Fibroblast of mammary gland (primary cell): ENCODE measurements around the gene DENND2A.

Experiments used
- DNase-seq: peaks from one replicate; pipeline ENCODE4 v3.0.0-alpha.2; 2010; ENCODE audit warnings: low read depth
- H3K4me3 ChIP-seq: 2 replicates; pipeline ENCODE4 v1.5.1; 2011; ENCODE audit warnings: low read depth, mild to moderate bottlenecking, low read length, moderate library complexity; ENCODE audit not compliant: control insufficient read depth
- CTCF ChIP-seq: conservative IDR thresholded peaks from 2 replicates; pipeline ENCODE4 v1.5.1; 2011; ENCODE audit warnings: low read depth, low read length, inconsistent platforms; ENCODE audit not compliant: control insufficient read depth, insufficient read depth

Gene DENND2A

GRCh38 chr7:140684066-140684950, 43.7 kb upstream of the DENND2A start:
- DNase-seq = no peak
- no peak for TF ChIP-seq CTCF
- H3K4me3 ChIP-seq = no peak overlapping the region

GRCh38 chr7:140683657-140684056, 43.0 kb upstream of the DENND2A start:
- H3K4me3 ChIP-seq = no peak overlapping the region
- TF ChIP-seq CTCF = no peak
- no peak for DNase-seq

GRCh38 chr7:140681766-140682165, 41.2 kb upstream of the DENND2A start:
- no peak for TF ChIP-seq CTCF
- DNase-seq = no peak
- no peak overlapping the region for H3K4me3 ChIP-seq

- no peak overlapping the region for H3K4me3 ChIP-seq
- TF ChIP-seq CTCF = no peak
- DNase-seq = no peak
Measured at GRCh38 chr7:140680886-140681285, 40.3 kb upstream of the DENND2A start.

GRCh38 chr7:140679186-140679585, 38.6 kb upstream of the DENND2A start:
- no peak for TF ChIP-seq CTCF
- no peak for DNase-seq
- no peak overlapping the region for H3K4me3 ChIP-seq

GRCh38 chr7:140678816-140679130, 38.2 kb upstream of the DENND2A start:
- no peak for TF ChIP-seq CTCF
- H3K4me3 ChIP-seq = no peak overlapping the region
- DNase-seq = no peak
